WTC11 (cell line): ENCODE results near the gene PPP1R14B. TPM values are rescaled to one million over a fixed set of nuclear protein-coding genes. Genes with fewer than 3 reads are reported as not detected.

Experiments used
- ATAC-seq: fragments of 200-7000 bp; cut with Tn5 transposase; 2 replicates; pipeline ENCODE4 v1.10.0; 2021; ENCODE audit warnings: mild to moderate bottlenecking, moderate library complexity
- CTCF ChIA-PET: fragments of 300-600 bp; sonication (Branson Sonifier 250); formaldehyde crosslinking; loops from one replicate; lab custom pipeline; 2021; ENCODE audit warnings: antibody characterized with exemption; lab: Charles Lee
- POLR2A ChIA-PET: fragments of 350-600 bp; sonication (Branson Sonifier 250); formaldehyde crosslinking; loops from one replicate; lab custom pipeline; 2021; ENCODE audit warnings: antibody characterized with exemption; lab: Charles Lee
- DNase-seq: peaks from one replicate; pipeline ENCODE4 v3.0.0; 2021; ENCODE audit warnings: low spot score
- H3K27ac Mint-ChIP-seq: 2 replicates; pipeline ENCODE4 v1.8.0; 2021; ENCODE audit warnings: mixed read lengths
- H3K27me3 Mint-ChIP-seq: 2 replicates; pipeline ENCODE4 v1.8.0; 2021; ENCODE audit warnings: low read depth, mild to moderate bottlenecking, moderate library complexity, mixed read lengths
- H3K36me3 Mint-ChIP-seq: 2 replicates; pipeline ENCODE4 v1.8.0; 2021; ENCODE audit warnings: mixed read lengths
- H3K4me1 Mint-ChIP-seq: 2 replicates; pipeline ENCODE4 v1.8.0; 2022; ENCODE audit warnings: mixed read lengths
- H3K4me3 Mint-ChIP-seq: 2 replicates; pipeline ENCODE4 v1.8.0; 2021; ENCODE audit warnings: mild to moderate bottlenecking, moderate library complexity, mixed read lengths
- H3K9me3 Mint-ChIP-seq: 2 replicates; pipeline ENCODE4 v1.8.0; 2021; ENCODE audit warnings: mixed read lengths
- ESRRA ChIP-seq: sonication (generic); formaldehyde crosslinking; IDR thresholded peaks from 2 replicates; pipeline ENCODE4 v1.8.1; 2022; ENCODE audit warnings: mild to moderate bottlenecking, missing genetic modification reagents, borderline replicate concordance
- MXD4 ChIP-seq: fragments of 250-450 bp; sonication (Bioruptor Pico); IDR thresholded peaks from 2 replicates; pipeline ENCODE4 v1.8.0; 2021; ENCODE audit warnings: mild to moderate bottlenecking, moderate library complexity, borderline replicate concordance
- PREB ChIP-seq: sonication (generic); formaldehyde crosslinking; IDR thresholded peaks from 2 replicates; pipeline ENCODE4 v1.8.1; 2022; ENCODE audit warnings: mild to moderate bottlenecking, missing genetic modification reagents, moderate library complexity, borderline replicate concordance
- TEAD1 ChIP-seq: sonication (generic); formaldehyde crosslinking; IDR thresholded peaks from 2 replicates; pipeline ENCODE4 v1.8.0; 2022; ENCODE audit warnings: mild to moderate bottlenecking, missing genetic modification reagents
- ZSCAN18 ChIP-seq: fragments of 250-450 bp; sonication (Bioruptor Pico); IDR thresholded peaks from 2 replicates; pipeline ENCODE4 v2.1.2; 2022; ENCODE audit warnings: mild to moderate bottlenecking, moderate library complexity
- total RNA-seq: library from RNA; stranded (reverse); gene quantifications from 3 replicates; pipeline ENCODE4 v1.2.3, GENCODE V29; 2021

Gene PPP1R14B
- total RNA-seq, 1 experiment from 2014 or later, result 471 TPM

GRCh38 chr11:64198511-64198910 lies 48.2 kb downstream of the PPP1R14B start (continued):
- TF ChIP-seq MXD4 (CRISPR knock-in tag) (no peak), ZSCAN18 (CRISPR knock-in tag) (no peak), TEAD1 (CRISPR knock-in tag) (no peak)

- H3K9me3 Mint-ChIP-seq, result no peaks in the 10 kb centered on the region
- H3K4me1 Mint-ChIP-seq, result no peaks in the 10 kb centered on the region
- H3K4me3 Mint-ChIP-seq, result no peak overlapping the region
- H3K27ac Mint-ChIP-seq, result no peak overlapping the region
- CTCF ChIA-PET, result no interaction called here
- DNase-seq (no peak), ATAC-seq (no peak)
- POLR2A ChIA-PET, result interaction anchor here (0.5 to 1.5 kb wide), 2 partner anchors 11 to 1255 kb away, joined by 3 to 6 read pairs; partner anchors contain the start of gene STIP1
- no peaks in the 10 kb centered on the region for H3K27me3 Mint-ChIP-seq
- peaks cover 88% of the 10 kb centered on the region for H3K36me3 Mint-ChIP-seq
- TF ChIP-seq PREB (CRISPR knock-in tag) (no peak), ESRRA (CRISPR knock-in tag) (no peak)
Measured at GRCh38 chr11:64196626-64197025, 50.1 kb downstream of the PPP1R14B start.

Other genes starting within 250 kb of the PPP1R14B start
- 0.14 to 0.20 TPM (median 0.16 TPM) in 3 replicates for gene FLRT1, start 211.0 kb downstream of the PPP1R14B start, total RNA-seq
- gene MACROD1, start 80.8 kb downstream of the PPP1R14B start, total RNA-seq, result 36.9 to 54.4 TPM (median 52.9 TPM) in 3 replicates
- 291 to 296 TPM (median 296 TPM) in 3 replicates for gene STIP1, start 60.8 kb downstream of the PPP1R14B start, total RNA-seq
- gene FERMT3, start 40.2 kb downstream of the PPP1R14B start, total RNA-seq, result 3.8 to 8.2 TPM (median 3.8 TPM) in 3 replicates
- 52.3 to 58.8 TPM (median 53.2 TPM) in 3 replicates for gene TRPT1, start 20.8 kb downstream of the PPP1R14B start, total RNA-seq
- 59.1 to 64.4 TPM (median 60.1 TPM) in 3 replicates for gene NUDT22, start 20.7 kb downstream of the PPP1R14B start, total RNA-seq
- 26.0 to 27.2 TPM (median 27.1 TPM) in 3 replicates for gene DNAJC4, start 16.4 kb downstream of the PPP1R14B start, total RNA-seq
- gene VEGFB, start 12.4 kb downstream of the PPP1R14B start, total RNA-seq, result 51.7 to 62.2 TPM (median 59.7 TPM) in 3 replicates
- 57.2 to 65.9 TPM (median 61.7 TPM) in 3 replicates for gene FKBP2, start 5.8 kb downstream of the PPP1R14B start, total RNA-seq
- 80.0 to 97.4 TPM (median 82.2 TPM) in 3 replicates for gene PLCB3, start 4.6 kb upstream of the PPP1R14B start, total RNA-seq
- gene BAD, start 37.7 kb upstream of the PPP1R14B start, total RNA-seq, result 30.5 to 34.7 TPM (median 31.3 TPM) in 3 replicates
- 51.1 to 53.8 TPM (median 51.8 TPM) in 3 replicates for gene GPR137, start 38.9 kb upstream of the PPP1R14B start, total RNA-seq
- 0.25 to 0.74 TPM (median 0.48 TPM) in 3 replicates for gene KCNK4, start 44.4 kb upstream of the PPP1R14B start, total RNA-seq
- 1.1 to 2.5 TPM (median 2.0 TPM) in 3 replicates for gene CATSPERZ, start 53.4 kb upstream of the PPP1R14B start, total RNA-seq
- 56.3 to 81.9 TPM (median 59.1 TPM) in 3 replicates for gene ESRRA, start 58.6 kb upstream of the PPP1R14B start, total RNA-seq
- gene TRMT112, start 70.6 kb upstream of the PPP1R14B start, total RNA-seq, result 285 to 321 TPM (median 314 TPM) in 3 replicates
- gene PRDX5, start 71.2 kb upstream of the PPP1R14B start, total RNA-seq, result 255 to 293 TPM (median 282 TPM) in 3 replicates
- gene CCDC88B, start 93.3 kb upstream of the PPP1R14B start, total RNA-seq, result 17.0 to 22.0 TPM (median 19.9 TPM) in 3 replicates
- 16.8 to 18.3 TPM (median 18.3 TPM) in 3 replicates for gene RPS6KA4, start 112.2 kb upstream of the PPP1R14B start, total RNA-seq